HCT116 (cell line): Measurements from ENCODE around the gene FCSK. TPM values are rescaled to one million over a fixed set of nuclear protein-coding genes. Genes with fewer than 3 reads are reported as not detected.

ENCODE experiments used
- ATAC-seq: fragments of 200-7000 bp; cut with Tn5 transposase; 2 replicates; pipeline ENCODE4 v1.9.1; 2020; ENCODE audit warnings: mild to moderate bottlenecking, moderate library complexity
- BruUV-seq: library from RNA; stranded (reverse); fragments of 400-500 nt; replicated peaks from 2 replicates; lab custom pipeline; 2021; lab: Mats Ljungman, UMichigan
- CTCF ChIA-PET: fragments of 300-600 bp; sonication (Branson Sonifier 250); formaldehyde crosslinking; loops from one replicate; lab custom pipeline; 2021; ENCODE audit warnings: antibody characterized with exemption; lab: Charles Lee
- POLR2A ChIA-PET: fragments of 300-600, 350-600 bp; sonication (Branson Sonifier 250); formaldehyde crosslinking; loops from one replicate; lab custom pipeline; 2021; ENCODE audit warnings: antibody characterized with exemption; lab: Charles Lee
- RAD21 ChIA-PET, 2 experiments: fragments of 300-600 bp; sonication (Branson Sonifier 250); formaldehyde crosslinking; loops; one replicate each; lab custom pipeline; 2023; ENCODE audit warnings: low total read pairs in 2 of 2; ENCODE audit not compliant: uncharacterized antibody in 2 of 2, unreplicated experiment in 2 of 2, low non-redundant PET in 1 of 2; lab: Charles Lee
- DNase-seq: peaks from one replicate; pipeline ENCODE4 v3.0.0-alpha.2; 2010; ENCODE audit warnings: low read depth, low spot score
- H2AFZ ChIP-seq: fragments of 200-600 bp; shearing (Covaris generic), sonication (generic); 2 replicates; pipeline ENCODE4 v1.6.1; 2017; ENCODE audit warnings: low read depth, mixed run types, mixed read lengths, antibody characterized with exemption, low read length; ENCODE audit not compliant: poor library complexity, severe bottlenecking
- H3K27ac ChIP-seq: 2 replicates; pipeline ENCODE4 v1.5.1; 2012; ENCODE audit warnings: low read depth, low read length
- H3K27me3 ChIP-seq: fragments of 200-600 bp; sonication (generic); 2 replicates; pipeline ENCODE4 v1.6.1; 2016; ENCODE audit warnings: mixed run types, low read length, mixed read lengths; ENCODE audit not compliant: insufficient read depth
- H3K36me3 ChIP-seq, 2 experiments: fragments of 200-500 bp in 1 of 2; fragments of 200-600 bp in 1 of 2; sonication (Bioruptor generic) in 1 of 2; sonication (generic) in 1 of 2; 2 replicates each; pipeline versions ENCODE4 v1.5.1 to v1.6.1; 2014 to 2016; ENCODE audit warnings: low read length in 2 of 2, inconsistent platforms in 1 of 2, mixed read lengths in 1 of 2, mixed run types in 1 of 2; ENCODE audit not compliant: insufficient read depth in 2 of 2, control insufficient read depth in 1 of 2
- H3K4me1 ChIP-seq, 2 experiments: fragments of 200-600 bp in 1 of 2; sonication (generic) in 1 of 2; 2 replicates each; pipeline versions ENCODE4 v1.5.1 to v1.6.1; 2012 to 2017; ENCODE audit warnings: low read length in 2 of 2, inconsistent platforms in 1 of 2, mild to moderate bottlenecking in 1 of 2, mixed read lengths in 1 of 2, mixed run types in 1 of 2, moderate library complexity in 1 of 2; ENCODE audit not compliant: insufficient read depth in 2 of 2, control insufficient read depth in 1 of 2
- H3K4me2 ChIP-seq: fragments of 200-600 bp; sonication (generic); 2 replicates; pipeline ENCODE4 v1.6.1; 2017; ENCODE audit warnings: mixed run types, low read length, mixed read lengths
- H3K4me3 ChIP-seq, 2 experiments: fragments of 200-600 bp in 1 of 2; sonication (generic) in 1 of 2; replicated peaks in 1 of 2; 2 replicates each; pipeline ENCODE4 v1.5.1; 2011 to 2016; ENCODE audit warnings: low read length in 2 of 2, control low read depth in 1 of 2, low read depth in 1 of 2, mild to moderate bottlenecking in 1 of 2, mixed read lengths in 1 of 2, mixed run types in 1 of 2
- H3K79me2 ChIP-seq: fragments of 200-600 bp; sonication (generic); 2 replicates; pipeline ENCODE4 v1.6.1; 2017; ENCODE audit warnings: mild to moderate bottlenecking, mixed run types, low read length, moderate library complexity, mixed read lengths; ENCODE audit not compliant: insufficient read depth
- H3K9ac ChIP-seq: fragments of 200-600 bp; sonication (generic); 2 replicates; pipeline ENCODE4 v1.6.1; 2016; ENCODE audit warnings: low read length, mixed read lengths
- H3K9me2 ChIP-seq: fragments of 200-600 bp; sonication (generic), shearing (Covaris generic); 2 replicates; pipeline ENCODE4 v1.6.1; 2017; ENCODE audit warnings: mixed run types, mild to moderate bottlenecking, moderate library complexity; ENCODE audit not compliant: insufficient read depth
- H3K9me3 ChIP-seq, 2 experiments: fragments of 200-500 bp in 1 of 2; fragments of 200-600 bp in 1 of 2; sonication (Bioruptor generic) in 1 of 2; sonication (generic) in 1 of 2; 2 replicates each; pipeline ENCODE4 v1.6.1; 2014 to 2017; ENCODE audit warnings: low read length in 2 of 2, mixed read lengths in 2 of 2, inconsistent platforms in 1 of 2, low read depth in 1 of 2, mild to moderate bottlenecking in 1 of 2, mixed run types in 1 of 2, moderate library complexity in 1 of 2; ENCODE audit not compliant: control insufficient read depth in 1 of 2, insufficient read depth in 1 of 2
- H4K20me1 ChIP-seq: fragments of 200-600 bp; sonication (generic), shearing (Covaris generic); 2 replicates; pipeline ENCODE4 v1.6.1; 2017; ENCODE audit warnings: mixed run types, mild to moderate bottlenecking, moderate library complexity; ENCODE audit not compliant: insufficient read depth
- CBX3 ChIP-seq: IDR thresholded peaks from 2 replicates; pipeline ENCODE4 v1.6.1; 2012; ENCODE audit warnings: low read depth
- EGR1 ChIP-seq: IDR thresholded peaks from 2 replicates; pipeline ENCODE4 v1.6.1; 2012; ENCODE audit warnings: low read depth
- ELF1 ChIP-seq: IDR thresholded peaks from 2 replicates; pipeline ENCODE4 v1.6.1; 2012; ENCODE audit warnings: low read depth, borderline replicate concordance
- FOSL1 ChIP-seq: IDR thresholded peaks from 2 replicates; pipeline ENCODE4 v1.6.1; 2012; ENCODE audit warnings: low read depth
- JUND ChIP-seq: IDR thresholded peaks from 2 replicates; pipeline ENCODE4 v1.6.1; 2012
- POLR2A ChIP-seq: IDR thresholded peaks from 2 replicates; pipeline ENCODE4 v1.7.0; 2011; ENCODE audit warnings: borderline replicate concordance; ENCODE audit not compliant: insufficient read depth, insufficient read length; ENCODE audit errors: extremely low read depth
- SRF ChIP-seq: IDR thresholded peaks from 2 replicates; pipeline ENCODE4 v1.6.1; 2012; ENCODE audit warnings: low read depth
- YY1 ChIP-seq: IDR thresholded peaks from 2 replicates; pipeline ENCODE4 v1.6.1; 2011; ENCODE audit warnings: low read length, low read depth, moderate library complexity, mild to moderate bottlenecking; ENCODE audit not compliant: insufficient replicate concordance; ENCODE audit errors: extremely low read depth
- ZFX ChIP-seq: fragments of 450-650 bp; IDR thresholded peaks from 2 replicates; pipeline ENCODE4 v1.6.1; 2017
- intact Hi-C: fragments of 100-400 bp; cut with micrococcal nuclease; formaldehyde crosslinking; loops from 2 replicates; pipeline ENCODE4 v1.10.0; 2022
- total RNA-seq: library from RNA; stranded (reverse); gene quantifications from one replicate; pipeline ENCODE4 v1.2.1, GENCODE V29; 2021; ENCODE audit not compliant: unreplicated experiment
- TF ChIP-seq, protein P1 (sequence below), 3 experiments: fragments of 200-600 bp in 1 of 3; sonication (generic) in 1 of 3; IDR thresholded peaks in 2 of 3; conservative IDR thresholded peaks in 1 of 3; 2 replicates each; pipeline ENCODE4 v1.5.1; 2012 to 2017; ENCODE audit warnings: low read depth in 2 of 3, low read length in 2 of 3, antibody characterized with exemption in 1 of 3, borderline replicate concordance in 1 of 3, control low read depth in 1 of 3, mild to moderate bottlenecking in 1 of 3, mixed read lengths in 1 of 3, mixed run types in 1 of 3, moderate library complexity in 1 of 3; ENCODE audit not compliant: insufficient read depth in 1 of 3
- TF ChIP-seq, protein P2 (sequence below): IDR thresholded peaks from 2 replicates; pipeline ENCODE4 v1.6.1; 2011; ENCODE audit warnings: mild to moderate bottlenecking, low read length, moderate library complexity; ENCODE audit not compliant: insufficient replicate concordance; ENCODE audit errors: extremely low read depth
- TF ChIP-seq, protein P3 (sequence below): IDR thresholded peaks from 2 replicates; pipeline ENCODE4 v1.6.1; 2012; ENCODE audit warnings: low read depth

The FCSK gene
- total RNA-seq, 1 experiment from 2014 or later: 17.1 TPM

DNA sequence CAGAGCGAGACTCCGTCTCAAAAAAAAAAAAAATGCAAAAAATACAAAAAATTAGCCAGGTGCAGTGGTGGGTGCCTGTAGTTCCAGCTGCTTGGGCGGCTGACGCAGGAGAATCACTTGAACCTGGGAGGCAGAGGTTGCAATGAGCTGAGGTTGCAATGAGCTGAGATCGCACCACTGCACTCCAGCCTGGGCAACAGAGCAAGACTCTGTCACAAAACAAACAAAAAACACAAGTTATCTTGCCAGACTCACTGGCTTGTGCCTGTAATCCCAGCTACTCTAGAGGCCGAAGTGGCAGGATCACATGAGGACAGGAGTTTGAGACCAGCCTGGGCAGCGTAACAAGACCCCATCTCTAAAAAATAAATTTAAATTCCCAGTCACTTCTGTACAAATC lies 12.1 kb upstream of the FCSK start:
- Histone ChIP-seq H3K79me2 (no peaks in the 10 kb centered on the region), H3K27me3 (no peaks in the 10 kb centered on the region), H2AFZ (no peak overlapping the region), H3K9me2 (no peaks in the 10 kb centered on the region), H3K4me2 (no peak overlapping the region), H3K4me3 (no peak overlapping the region), H3K27ac (no peak overlapping the region), H3K4me1 (peaks cover 13 to 21% of the 10 kb centered on the region in 2 experiments), H3K9me3 (no peaks in the 10 kb centered on the region), H4K20me1 (no peaks in the 10 kb centered on the region), H3K9ac (no peak overlapping the region), H3K36me3 (no peaks in the 10 kb centered on the region)
- intact Hi-C loops: no loop called here
- CTCF ChIA-PET: no interaction called here
- POLR2A ChIA-PET: interaction anchor here (1.3 kb wide), 1 partner anchor 12 kb away, joined by 3 read pairs; the partner anchor contains the start of gene FCSK
- TF ChIP-seq ZFX: no peak
- TF ChIP-seq SRF: no peak
- TF ChIP-seq YY1: no peak
- no peak for TF ChIP-seq POLR2A
- no peak for TF ChIP-seq FOSL1
- TF ChIP-seq, protein P1, sequence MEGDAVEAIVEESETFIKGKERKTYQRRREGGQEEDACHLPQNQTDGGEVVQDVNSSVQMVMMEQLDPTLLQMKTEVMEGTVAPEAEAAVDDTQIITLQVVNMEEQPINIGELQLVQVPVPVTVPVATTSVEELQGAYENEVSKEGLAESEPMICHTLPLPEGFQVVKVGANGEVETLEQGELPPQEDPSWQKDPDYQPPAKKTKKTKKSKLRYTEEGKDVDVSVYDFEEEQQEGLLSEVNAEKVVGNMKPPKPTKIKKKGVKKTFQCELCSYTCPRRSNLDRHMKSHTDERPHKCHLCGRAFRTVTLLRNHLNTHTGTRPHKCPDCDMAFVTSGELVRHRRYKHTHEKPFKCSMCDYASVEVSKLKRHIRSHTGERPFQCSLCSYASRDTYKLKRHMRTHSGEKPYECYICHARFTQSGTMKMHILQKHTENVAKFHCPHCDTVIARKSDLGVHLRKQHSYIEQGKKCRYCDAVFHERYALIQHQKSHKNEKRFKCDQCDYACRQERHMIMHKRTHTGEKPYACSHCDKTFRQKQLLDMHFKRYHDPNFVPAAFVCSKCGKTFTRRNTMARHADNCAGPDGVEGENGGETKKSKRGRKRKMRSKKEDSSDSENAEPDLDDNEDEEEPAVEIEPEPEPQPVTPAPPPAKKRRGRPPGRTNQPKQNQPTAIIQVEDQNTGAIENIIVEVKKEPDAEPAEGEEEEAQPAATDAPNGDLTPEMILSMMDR (IDR thresholded peaks at IDR 0.05 in 2 of 3, conservative IDR thresholded peaks at IDR 0.05 in 1 of 3; ENCODE audit: borderline replicate concordance in 1 of 3, insufficient read depth in 1 of 3, low read depth in 2 of 3, low read length in 2 of 3): no peak
- TF ChIP-seq EGR1: no peak
- TF ChIP-seq, protein P2, sequence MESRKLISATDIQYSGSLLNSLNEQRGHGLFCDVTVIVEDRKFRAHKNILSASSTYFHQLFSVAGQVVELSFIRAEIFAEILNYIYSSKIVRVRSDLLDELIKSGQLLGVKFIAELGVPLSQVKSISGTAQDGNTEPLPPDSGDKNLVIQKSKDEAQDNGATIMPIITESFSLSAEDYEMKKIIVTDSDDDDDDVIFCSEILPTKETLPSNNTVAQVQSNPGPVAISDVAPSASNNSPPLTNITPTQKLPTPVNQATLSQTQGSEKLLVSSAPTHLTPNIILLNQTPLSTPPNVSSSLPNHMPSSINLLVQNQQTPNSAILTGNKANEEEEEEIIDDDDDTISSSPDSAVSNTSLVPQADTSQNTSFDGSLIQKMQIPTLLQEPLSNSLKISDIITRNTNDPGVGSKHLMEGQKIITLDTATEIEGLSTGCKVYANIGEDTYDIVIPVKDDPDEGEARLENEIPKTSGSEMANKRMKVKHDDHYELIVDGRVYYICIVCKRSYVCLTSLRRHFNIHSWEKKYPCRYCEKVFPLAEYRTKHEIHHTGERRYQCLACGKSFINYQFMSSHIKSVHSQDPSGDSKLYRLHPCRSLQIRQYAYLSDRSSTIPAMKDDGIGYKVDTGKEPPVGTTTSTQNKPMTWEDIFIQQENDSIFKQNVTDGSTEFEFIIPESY: no peak
- TF ChIP-seq ELF1: no peak
- TF ChIP-seq CBX3: no peak
- TF ChIP-seq JUND: no peak
- TF ChIP-seq, protein P3, sequence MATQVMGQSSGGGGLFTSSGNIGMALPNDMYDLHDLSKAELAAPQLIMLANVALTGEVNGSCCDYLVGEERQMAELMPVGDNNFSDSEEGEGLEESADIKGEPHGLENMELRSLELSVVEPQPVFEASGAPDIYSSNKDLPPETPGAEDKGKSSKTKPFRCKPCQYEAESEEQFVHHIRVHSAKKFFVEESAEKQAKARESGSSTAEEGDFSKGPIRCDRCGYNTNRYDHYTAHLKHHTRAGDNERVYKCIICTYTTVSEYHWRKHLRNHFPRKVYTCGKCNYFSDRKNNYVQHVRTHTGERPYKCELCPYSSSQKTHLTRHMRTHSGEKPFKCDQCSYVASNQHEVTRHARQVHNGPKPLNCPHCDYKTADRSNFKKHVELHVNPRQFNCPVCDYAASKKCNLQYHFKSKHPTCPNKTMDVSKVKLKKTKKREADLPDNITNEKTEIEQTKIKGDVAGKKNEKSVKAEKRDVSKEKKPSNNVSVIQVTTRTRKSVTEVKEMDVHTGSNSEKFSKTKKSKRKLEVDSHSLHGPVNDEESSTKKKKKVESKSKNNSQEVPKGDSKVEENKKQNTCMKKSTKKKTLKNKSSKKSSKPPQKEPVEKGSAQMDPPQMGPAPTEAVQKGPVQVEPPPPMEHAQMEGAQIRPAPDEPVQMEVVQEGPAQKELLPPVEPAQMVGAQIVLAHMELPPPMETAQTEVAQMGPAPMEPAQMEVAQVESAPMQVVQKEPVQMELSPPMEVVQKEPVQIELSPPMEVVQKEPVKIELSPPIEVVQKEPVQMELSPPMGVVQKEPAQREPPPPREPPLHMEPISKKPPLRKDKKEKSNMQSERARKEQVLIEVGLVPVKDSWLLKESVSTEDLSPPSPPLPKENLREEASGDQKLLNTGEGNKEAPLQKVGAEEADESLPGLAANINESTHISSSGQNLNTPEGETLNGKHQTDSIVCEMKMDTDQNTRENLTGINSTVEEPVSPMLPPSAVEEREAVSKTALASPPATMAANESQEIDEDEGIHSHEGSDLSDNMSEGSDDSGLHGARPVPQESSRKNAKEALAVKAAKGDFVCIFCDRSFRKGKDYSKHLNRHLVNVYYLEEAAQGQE: no peak
- DNase-seq (no peak), ATAC-seq (no peak)
- RAD21 ChIA-PET: no interaction called here
- BruUV-seq: no TSS peak
